Medulla oblongata (tissue), 1 donor: ENCODE results near the gene ZNF740.
A peak's percentile ranks its signal among the peaks of the same experiment; 100 is the strongest.
"Not testable (repeated sequence)": the region's sequence is repeated elsewhere in the genome, so short reads cannot be mapped to it uniquely, and the experiment has no call there.

ENCODE experiments used
- DNase-seq: peaks from one replicate; pipeline ENCODE4 v3.0.0-alpha.2; 2015; ENCODE audit errors: extremely low spot score

The ZNF740 gene

GRCh38 chr12:53194973-53195372, 14.5 kb downstream of the ZNF740 start:
- no peak for DNase-seq

GRCh38 chr12:53195516-53196420, 15.2 kb downstream of the ZNF740 start:
- no peak for DNase-seq

- no peak for DNase-seq
These were observed 16.0 kb downstream of the ZNF740 start for GRCh38 chr12:53196486-53196885.

GRCh38 chr12:53197011-53197640, 16.6 kb downstream of the ZNF740 start:
- DNase-seq: no peak

GRCh38 chr12:53198486-53199110, 18.1 kb downstream of the ZNF740 start:
- no peak for DNase-seq

- no peak for DNase-seq
These were observed 19.2 kb downstream of the ZNF740 start for GRCh38 chr12:53199700-53200099.

GRCh38 chr12:53200107-53200457, 19.6 kb downstream of the ZNF740 start:
- no peak for DNase-seq

GRCh38 chr12:53200458-53201176, 20.1 kb downstream of the ZNF740 start:
- DNase-seq: no peak

GRCh38 chr12:53201177-53201541, 20.6 kb downstream of the ZNF740 start:
- no peak for DNase-seq

- DNase-seq: no peak
These were observed 21.1 kb downstream of the ZNF740 start for GRCh38 chr12:53201639-53202038.

- DNase-seq: not testable (repeated sequence)
These were observed 21.8 kb downstream of the ZNF740 start for GRCh38 chr12:53202316-53202715.

- no peak for DNase-seq
These were observed 23.8 kb downstream of the ZNF740 start for GRCh38 chr12:53204351-53204750.

- no peak for DNase-seq
These were observed 25.4 kb downstream of the ZNF740 start for GRCh38 chr12:53205747-53206419.

- no peak for DNase-seq
These were observed 26.5 kb downstream of the ZNF740 start, which contains the start of gene ITGB7 for GRCh38 chr12:53207042-53207441. ITGB7 (minus strand) TSS chr12:53207251; CDS start chr12:53200443, 6,808 bp downstream.

- DNase-seq: no peak
These were observed 27.9 kb downstream of the ZNF740 start for GRCh38 chr12:53208435-53208834.

- DNase-seq: no peak
These were observed 28.4 kb downstream of the ZNF740 start for GRCh38 chr12:53208877-53209463.

- DNase-seq: no peak
These were observed 30.3 kb downstream of the ZNF740 start for GRCh38 chr12:53210843-53211242.

- no peak for DNase-seq
These were observed 31.2 kb downstream of the ZNF740 start for GRCh38 chr12:53211476-53212381.

GRCh38 chr12:53212931-53213330, 32.4 kb downstream of the ZNF740 start:
- no peak for DNase-seq

- peak; percentile 83 for DNase-seq
These were observed 32.8 kb downstream of the ZNF740 start for GRCh38 chr12:53213348-53213747.
